Nephron (organoid): ENCODE results near the gene PPP3CA.

Experiments
- H3K27ac Mint-ChIP-seq, 3 experiments: 2 replicates each; pipeline ENCODE4 v1.8.0; 2020; ENCODE audit warnings: mixed read lengths in 3 of 3, mild to moderate bottlenecking in 2 of 3, moderate library complexity in 1 of 3
- H3K27me3 Mint-ChIP-seq: 2 replicates; pipeline ENCODE4 v1.8.0; 2021; ENCODE audit warnings: low read depth, mild to moderate bottlenecking, moderate library complexity, mixed read lengths
- H3K36me3 Mint-ChIP-seq: 2 replicates; pipeline ENCODE4 v1.8.0; 2020; ENCODE audit warnings: low read depth, mixed read lengths
- H3K4me1 Mint-ChIP-seq: 2 replicates; pipeline ENCODE4 v1.8.0; 2020; ENCODE audit warnings: mixed read lengths
- H3K4me3 Mint-ChIP-seq, 3 experiments: 2 replicates each; pipeline ENCODE4 v1.8.0; 2020; ENCODE audit warnings: mild to moderate bottlenecking in 3 of 3, mixed read lengths in 3 of 3, moderate library complexity in 2 of 3
- H3K9me3 Mint-ChIP-seq: 2 replicates; pipeline ENCODE4 v1.8.0; 2020; ENCODE audit warnings: mixed read lengths
- CTCF ChIP-seq, 3 experiments: fragments of 200-600 bp; sonication (generic); IDR thresholded peaks; one replicate each; pipeline ENCODE4 v1.5.0; 2021; ENCODE audit warnings: antibody characterized with exemption in 3 of 3; ENCODE audit not compliant: unreplicated experiment in 3 of 3

The PPP3CA gene

DNA sequence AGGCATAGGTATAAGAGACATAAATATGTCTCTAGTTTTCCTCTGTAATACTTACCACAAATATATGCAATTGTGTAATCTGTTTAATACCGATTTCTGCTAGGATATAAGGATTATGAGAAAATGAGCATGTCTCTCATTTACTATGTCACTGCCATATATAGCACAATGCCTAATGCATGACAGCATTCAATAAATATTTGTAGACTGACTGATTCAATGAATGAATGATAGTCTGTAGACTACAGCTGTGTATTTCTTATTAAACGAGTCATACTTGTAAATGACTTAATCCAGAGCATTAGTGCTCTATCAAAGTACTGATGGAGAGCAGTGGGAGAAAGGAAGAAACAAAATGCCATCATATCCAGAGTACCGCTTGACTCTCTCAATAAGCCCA is 175.6 kb downstream of the PPP3CA start:
- no peaks in the 10 kb centered on the region for H3K27me3 Mint-ChIP-seq
- TF ChIP-seq CTCF (IDR thresholded peaks at IDR 0.05; ENCODE audit: unreplicated experiment in 3 of 3): no peak
- no peaks in the 10 kb centered on the region for H3K36me3 Mint-ChIP-seq
- H3K4me3 Mint-ChIP-seq: no peak overlapping the region
- no peaks in the 10 kb centered on the region for H3K9me3 Mint-ChIP-seq
- no peak overlapping the region for H3K27ac Mint-ChIP-seq
- H3K4me1 Mint-ChIP-seq: peaks cover 15% of the 10 kb centered on the region

GRCh38 chr4:101169044-101170014 is 178.0 kb downstream of the PPP3CA start:
- no peak overlapping the region for H3K27ac Mint-ChIP-seq
- H3K27me3 Mint-ChIP-seq: no peaks in the 10 kb centered on the region
- H3K36me3 Mint-ChIP-seq: no peaks in the 10 kb centered on the region
- H3K4me1 Mint-ChIP-seq: no peaks in the 10 kb centered on the region
- H3K4me3 Mint-ChIP-seq: no peak overlapping the region
- H3K9me3 Mint-ChIP-seq: no peaks in the 10 kb centered on the region
- peak; percentile 29 to 72 (median 53) for TF ChIP-seq CTCF (IDR thresholded peaks at IDR 0.05; ENCODE audit: unreplicated experiment in 3 of 3)

- Mint-ChIP-seq H3K4me1 (no peaks in the 10 kb centered on the region), H3K27me3 (no peaks in the 10 kb centered on the region), H3K4me3 (no peak overlapping the region), H3K9me3 (no peaks in the 10 kb centered on the region), H3K36me3 (no peaks in the 10 kb centered on the region), H3K27ac (no peak overlapping the region)
- TF ChIP-seq CTCF (IDR thresholded peaks at IDR 0.05; ENCODE audit: unreplicated experiment in 3 of 3): no peak
Measured at GRCh38 chr4:101163936-101164335, 183.4 kb downstream of the PPP3CA start.

GRCh38 chr4:101162990-101163380 is 184.3 kb downstream of the PPP3CA start:
- no peak for TF ChIP-seq CTCF (IDR thresholded peaks at IDR 0.05; ENCODE audit: unreplicated experiment in 3 of 3)
- H3K9me3 Mint-ChIP-seq: no peaks in the 10 kb centered on the region
- no peaks in the 10 kb centered on the region for H3K36me3 Mint-ChIP-seq
- H3K4me3 Mint-ChIP-seq: no peak overlapping the region
- no peak overlapping the region for H3K27ac Mint-ChIP-seq
- H3K27me3 Mint-ChIP-seq: no peaks in the 10 kb centered on the region
- H3K4me1 Mint-ChIP-seq: peaks cover 4% of the 10 kb centered on the region

GRCh38 chr4:101160792-101161592 is 186.3 kb downstream of the PPP3CA start:
- H3K27ac Mint-ChIP-seq: no peak overlapping the region
- H3K9me3 Mint-ChIP-seq: no peaks in the 10 kb centered on the region
- no peaks in the 10 kb centered on the region for H3K27me3 Mint-ChIP-seq
- TF ChIP-seq CTCF (IDR thresholded peaks at IDR 0.05; ENCODE audit: unreplicated experiment in 3 of 3): no peak
- peaks cover 6% of the 10 kb centered on the region for H3K4me1 Mint-ChIP-seq
- no peak overlapping the region for H3K4me3 Mint-ChIP-seq
- H3K36me3 Mint-ChIP-seq: no peaks in the 10 kb centered on the region
